HepG2 (cell line): ENCODE results near the gene TTC31. TPM values are rescaled to one million over a fixed set of nuclear protein-coding genes. Genes with fewer than 3 reads are reported as not detected.

Source experiments
- ATAC-seq: fragments of 200-7000 bp; cut with Tn5 transposase; 3 replicates; pipeline ENCODE4 v1.9.1; 2020; ENCODE audit warnings: mild to moderate bottlenecking, moderate library complexity
- BruUV-seq: library from RNA; stranded (reverse); fragments of 400-500 nt; replicated peaks from 2 replicates; lab custom pipeline; 2021; lab: Mats Ljungman, UMichigan
- CTCF ChIA-PET: fragments of 300-600 bp; formaldehyde crosslinking; extraction: SDS; loops from one replicate; lab custom pipeline; 2021; ENCODE audit warnings: low total read pairs, inconsistent platforms, low intra/inter-chr PET ratio; lab: Yijun Ruan, JAX
- POLR2A ChIA-PET: fragments of 350-600 bp; sonication (Branson Sonifier 250); formaldehyde crosslinking; loops from one replicate; lab custom pipeline; 2020; ENCODE audit warnings: antibody characterized with exemption, inconsistent platforms; lab: Yijun Ruan, JAX
- DNase-seq: peaks from one replicate; pipeline ENCODE4 v3.0.0-alpha.2; 2015; ENCODE audit warnings: low spot score
- FAIRE-seq: peaks from 3 replicates; lab custom pipeline; 2011; peaks lifted over from hg19 to GRCh38; lab: Jason Lieb, UNC
- H2AFZ ChIP-seq: one replicate; pipeline ENCODE4 v1.6.1; 2011; ENCODE audit warnings: low read length, inconsistent platforms
- H3K27ac ChIP-seq: fragments of 300-600 bp; 3 replicates; pipeline ENCODE4 v1.8.0; 2011; ENCODE audit warnings: mixed run types, mild to moderate bottlenecking, mixed read lengths, low read length, inconsistent platforms; ENCODE audit not compliant: insufficient read depth; ENCODE audit errors: extremely low read length
- H3K27me3 ChIP-seq, 2 experiments: fragments of 200-600 bp in 1 of 2; 2 replicates in 1 of 2; 3 replicates in 1 of 2; pipeline versions ENCODE4 v1.6.0 to v1.8.0; 2011; ENCODE audit warnings: low read length in 2 of 2, mild to moderate bottlenecking in 2 of 2, moderate library complexity in 2 of 2, inconsistent platforms in 1 of 2; ENCODE audit not compliant: insufficient read depth in 2 of 2, control insufficient read depth in 1 of 2
- H3K36me3 ChIP-seq, 2 experiments: fragments of 200-600 bp in 1 of 2; replicated peaks in 1 of 2; 2 replicates in 1 of 2; 3 replicates in 1 of 2; pipeline versions ENCODE4 v1.5.1 to v1.8.0; 2011; ENCODE audit warnings: low read length in 2 of 2, inconsistent platforms in 1 of 2; ENCODE audit not compliant: insufficient read depth in 2 of 2, control insufficient read depth in 1 of 2
- H3K4me1 ChIP-seq: 2 replicates; pipeline ENCODE4 v1.5.1; 2012; ENCODE audit warnings: low read length, inconsistent platforms; ENCODE audit not compliant: insufficient read depth
- H3K4me2 ChIP-seq: 2 replicates; pipeline ENCODE4 v1.6.0; 2011; ENCODE audit warnings: low read depth, low read length, inconsistent platforms
- H3K4me3 ChIP-seq, 3 experiments: fragments of 200-600 bp in 1 of 3; sonication (generic), shearing (Covaris generic) in 1 of 3; replicated peaks in 1 of 3; 2 replicates each; pipeline ENCODE4 v1.5.1; 2011 to 2016; ENCODE audit warnings: low read length in 3 of 3, inconsistent platforms in 2 of 3, low read depth in 2 of 3, mild to moderate bottlenecking in 2 of 3, control low read depth in 1 of 3, mixed read lengths in 1 of 3; ENCODE audit not compliant: insufficient read depth in 1 of 3
- H3K79me2 ChIP-seq: one replicate; pipeline ENCODE4 v1.6.1; 2011; ENCODE audit warnings: low read length, inconsistent platforms; ENCODE audit not compliant: insufficient read depth
- H3K9ac ChIP-seq: 2 replicates; pipeline ENCODE4 v1.6.0; 2011; ENCODE audit warnings: mild to moderate bottlenecking, low read depth, low read length, inconsistent platforms; ENCODE audit not compliant: insufficient read depth
- H3K9me3 ChIP-seq: 2 replicates; pipeline ENCODE4 v1.5.1; 2012; ENCODE audit warnings: mild to moderate bottlenecking, low read length
- H4K20me1 ChIP-seq: 2 replicates; pipeline ENCODE4 v1.6.0; 2011; ENCODE audit warnings: inconsistent platforms, mild to moderate bottlenecking, low read length, moderate library complexity; ENCODE audit not compliant: insufficient read depth
- ARID2 ChIP-seq: sonication (generic); formaldehyde crosslinking; IDR thresholded peaks from 2 replicates; pipeline ENCODE4 v1.8.1; 2022; ENCODE audit warnings: mild to moderate bottlenecking, missing genetic modification reagents, borderline replicate concordance
- DNMT3B ChIP-seq: conservative IDR thresholded peaks from 2 replicates; pipeline ENCODE4 v1.6.1; 2016; ENCODE audit warnings: missing biosample characterization, control low read depth
- FOXO1 ChIP-seq: sonication (generic); formaldehyde crosslinking; IDR thresholded peaks from 2 replicates; pipeline ENCODE4 v1.4.0; 2020; ENCODE audit warnings: missing genetic modification reagents
- HNRNPUL1 ChIP-seq: fragments of 200-400 bp; formaldehyde crosslinking; IDR thresholded peaks from 2 replicates; pipeline ENCODE4 v1.6.1; 2017; ENCODE audit warnings: low read depth, mild to moderate bottlenecking, low read length, moderate library complexity
- MED13 ChIP-seq: sonication (generic); formaldehyde crosslinking; IDR thresholded peaks from 2 replicates; pipeline ENCODE4 v1.5.0; 2020; ENCODE audit warnings: missing genetic modification reagents
- NFIB ChIP-seq: sonication (generic); formaldehyde crosslinking; IDR thresholded peaks from 2 replicates; pipeline ENCODE4 v1.9.0; 2021; ENCODE audit warnings: missing genetic modification reagents, mild to moderate bottlenecking, borderline replicate concordance
- PCBP1 ChIP-seq: fragments of 200-400 bp; formaldehyde crosslinking; IDR thresholded peaks from 2 replicates; pipeline ENCODE4 v1.6.1; 2017; ENCODE audit warnings: mild to moderate bottlenecking, low read depth, low read length, borderline replicate concordance
- SNAPC2 ChIP-seq: sonication (generic); formaldehyde crosslinking; IDR thresholded peaks from 2 replicates; pipeline ENCODE4 v1.8.1; 2022; ENCODE audit warnings: mild to moderate bottlenecking, missing genetic modification reagents
- TCF12 ChIP-seq, 2 experiments: fragments of 450-650 bp in 1 of 2; sonication (generic) in 1 of 2; formaldehyde crosslinking in 1 of 2; IDR thresholded peaks; 2 replicates each; pipeline versions ENCODE4 v1.6.1 to v1.8.0; 2017 to 2022; ENCODE audit warnings: antibody characterized with exemption in 1 of 2, mild to moderate bottlenecking in 1 of 2, missing genetic modification reagents in 1 of 2, moderate library complexity in 1 of 2
- TSC22D2 ChIP-seq: sonication (generic); formaldehyde crosslinking; IDR thresholded peaks from 2 replicates; pipeline ENCODE4 v1.5.1; 2020; ENCODE audit warnings: missing genetic modification reagents, mild to moderate bottlenecking, borderline replicate concordance
- ZBTB7B ChIP-seq: sonication (generic); formaldehyde crosslinking; IDR thresholded peaks from 2 replicates; pipeline ENCODE4 v1.4.0; 2020; ENCODE audit warnings: missing genetic modification reagents
- WGBS: methylation state at CpG from one replicate; pipeline ENCODE4 v1.1.6; 2017; ENCODE audit warnings: low lambda C conversion rate; 5-methylcytosine and 5-hydroxymethylcytosine counted together
- in situ Hi-C: cut with HindIII; loops from 2 replicates; pipeline ENCODE4 v1.10.0; 2017; ENCODE audit warnings: low pct_unique_long_range_greater_than_20kb; ENCODE audit not compliant: extremely low pct_ligation_motif_present
- intact Hi-C: fragments of 100-400 bp; cut with micrococcal nuclease; formaldehyde crosslinking; loops from one replicate; pipeline ENCODE4 v1.10.0; 2022; ENCODE audit not compliant: unreplicated experiment
- polyA plus RNA-seq, 8 experiments: library from polyadenylated mRNA; depleted of rRNA in 3 of 8; stranded (reverse) in 7 of 8; unstranded in 1 of 8; fragments of >200 nt; fragmentation: Illumina TruSeq in 4 of 8; extraction: Trizol in 4 of 8; gene quantifications; 2 replicates each; pipeline versions ENCODE4 v1.2.1 to v1.2.3, GENCODE V29; 2011 to 2016; ENCODE audit warnings: low read depth in 4 of 8, missing spikeins in 1 of 8, mixed read lengths in 1 of 8; ENCODE audit not compliant: insufficient read depth in 1 of 8
- total RNA-seq, 5 experiments: library from RNA; depleted of rRNA; stranded (reverse); fragments of >200 nt; fragmentation: Illumina TruSeq; extraction: Trizol; gene quantifications; 2 replicates each; pipeline ENCODE4 v1.2.3, GENCODE V29; 2016; ENCODE audit warnings: low read depth in 1 of 5
- TF ChIP-seq, protein P1 (sequence below): sonication (generic); formaldehyde crosslinking; IDR thresholded peaks from 2 replicates; pipeline ENCODE4 v1.9.0; 2021; ENCODE audit warnings: missing genetic modification reagents, mild to moderate bottlenecking, borderline replicate concordance
- TF ChIP-seq, protein P2 (sequence below): sonication (generic); formaldehyde crosslinking; IDR thresholded peaks from 2 replicates; pipeline ENCODE4 v1.8.1; 2023; ENCODE audit warnings: mild to moderate bottlenecking, missing genetic modification reagents
- TF ChIP-seq, protein P3 (sequence below): sonication (generic); formaldehyde crosslinking; IDR thresholded peaks from 2 replicates; pipeline ENCODE4 v1.8.1; 2023; ENCODE audit warnings: mild to moderate bottlenecking, moderate library complexity, missing genetic modification reagents
- TF ChIP-seq, protein P4 (sequence below): sonication (generic); formaldehyde crosslinking; IDR thresholded peaks from 2 replicates; pipeline ENCODE4 v1.8.0; 2022; ENCODE audit warnings: missing genetic modification reagents, mild to moderate bottlenecking, inconsistent platforms, borderline replicate concordance
- TF ChIP-seq, protein P5 (sequence below): sonication (generic); formaldehyde crosslinking; IDR thresholded peaks from 2 replicates; pipeline ENCODE4 v1.5.0; 2020; ENCODE audit warnings: missing genetic modification reagents

The TTC31 gene
- total and polyA plus RNA-seq, 2 of the 13 experiments (the other 11 are each of a cell fraction or from before 2014, with no cell fraction given): 28.3 to 39.5 TPM

DNA sequence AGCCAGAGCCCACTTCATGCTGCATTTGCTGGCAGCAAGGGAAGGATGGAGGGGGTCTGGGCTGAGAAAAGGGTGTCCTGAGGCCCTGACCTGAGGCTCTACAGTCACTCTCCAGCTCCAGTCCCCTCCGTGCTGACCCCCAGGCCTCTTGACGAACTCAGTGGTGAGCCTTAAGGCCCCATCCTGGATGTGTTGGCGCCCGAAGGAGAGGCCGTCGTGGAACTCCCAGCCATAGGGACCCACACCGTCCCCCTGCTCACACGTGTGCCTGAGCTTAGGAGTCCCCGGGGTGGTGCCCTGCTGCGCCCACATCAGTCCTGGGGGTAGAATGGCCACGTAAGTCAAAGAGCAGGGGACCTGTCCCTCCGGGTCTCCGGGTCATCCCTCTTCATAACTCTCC lies 18.5 kb upstream of the TTC31 start:
- Histone ChIP-seq H3K4me1 (peaks cover 36% of the 10 kb centered on the region), H3K36me3 (peaks cover 1 to 24% of the 10 kb centered on the region in 2 experiments), H4K20me1 (peaks cover 4% of the 10 kb centered on the region; the same call in 1 of the 2 replicates), H3K27ac (peak overlapping the region; percentile 89), H2AFZ (no peak overlapping the region), H3K79me2 (peaks cover 29% of the 10 kb centered on the region), H3K27me3 (no peaks in the 10 kb centered on the region; a peak in 1 of 5 replicates), H3K9ac (peak overlapping the region; percentile 96), H3K4me3 (peak overlapping the region; percentile 74 to 92 (median 83)), H3K9me3 (no peaks in the 10 kb centered on the region), H3K4me2 (peak overlapping the region; percentile 92)
- 0% methylated on average over 7 of the region's 13 CpGs for WGBS
- ATAC-seq (peak; percentile 20), DNase-seq (no peak), FAIRE-seq (no peak)
- intact Hi-C loops: loop anchor here (2.0 kb wide), 1 partner anchor 40 kb away; no protein-coding TSS in a partner anchor
- no TSS peak for BruUV-seq
- POLR2A ChIA-PET: interaction anchor here (1.2 to 3.9 kb wide), 4 partner anchors 17 to 35 kb away, joined by 3 to 21 read pairs (median 8); partner anchors contain the start of genes CCDC142 and TTC31
- CTCF ChIA-PET: interaction anchor here (1.2 kb wide), 1 partner anchor 19 kb away, joined by 5 read pairs; the partner anchor contains the start of genes CCDC142 and TTC31
- in situ Hi-C loops: no loop called here
- TF ChIP-seq, protein P1, sequence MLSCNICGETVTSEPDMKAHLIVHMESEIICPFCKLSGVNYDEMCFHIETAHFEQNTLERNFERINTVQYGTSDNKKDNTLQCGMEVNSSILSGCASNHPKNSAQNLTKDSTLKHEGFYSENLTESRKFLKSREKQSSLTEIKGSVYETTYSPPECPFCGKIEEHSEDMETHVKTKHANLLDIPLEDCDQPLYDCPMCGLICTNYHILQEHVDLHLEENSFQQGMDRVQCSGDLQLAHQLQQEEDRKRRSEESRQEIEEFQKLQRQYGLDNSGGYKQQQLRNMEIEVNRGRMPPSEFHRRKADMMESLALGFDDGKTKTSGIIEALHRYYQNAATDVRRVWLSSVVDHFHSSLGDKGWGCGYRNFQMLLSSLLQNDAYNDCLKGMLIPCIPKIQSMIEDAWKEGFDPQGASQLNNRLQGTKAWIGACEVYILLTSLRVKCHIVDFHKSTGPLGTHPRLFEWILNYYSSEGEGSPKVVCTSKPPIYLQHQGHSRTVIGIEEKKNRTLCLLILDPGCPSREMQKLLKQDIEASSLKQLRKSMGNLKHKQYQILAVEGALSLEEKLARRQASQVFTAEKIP (CRISPR knock-in tag): no peak
- TF ChIP-seq MED13 (CRISPR knock-in tag): 0 out of 2 replicates have a peak, but pooled peaks have one; percentile 9
- no peak for TF ChIP-seq TCF12 (IDR thresholded peaks at IDR 0.05)
- TF ChIP-seq TCF12 (CRISPR knock-in tag; IDR thresholded peaks at IDR 0.05): 0 out of 2 replicates have a peak, but pooled peaks have one; percentile 10
- peak; percentile 67; the same call in 1 of the 2 replicates for TF ChIP-seq ARID2 (CRISPR knock-in tag)
- TF ChIP-seq, protein P2, sequence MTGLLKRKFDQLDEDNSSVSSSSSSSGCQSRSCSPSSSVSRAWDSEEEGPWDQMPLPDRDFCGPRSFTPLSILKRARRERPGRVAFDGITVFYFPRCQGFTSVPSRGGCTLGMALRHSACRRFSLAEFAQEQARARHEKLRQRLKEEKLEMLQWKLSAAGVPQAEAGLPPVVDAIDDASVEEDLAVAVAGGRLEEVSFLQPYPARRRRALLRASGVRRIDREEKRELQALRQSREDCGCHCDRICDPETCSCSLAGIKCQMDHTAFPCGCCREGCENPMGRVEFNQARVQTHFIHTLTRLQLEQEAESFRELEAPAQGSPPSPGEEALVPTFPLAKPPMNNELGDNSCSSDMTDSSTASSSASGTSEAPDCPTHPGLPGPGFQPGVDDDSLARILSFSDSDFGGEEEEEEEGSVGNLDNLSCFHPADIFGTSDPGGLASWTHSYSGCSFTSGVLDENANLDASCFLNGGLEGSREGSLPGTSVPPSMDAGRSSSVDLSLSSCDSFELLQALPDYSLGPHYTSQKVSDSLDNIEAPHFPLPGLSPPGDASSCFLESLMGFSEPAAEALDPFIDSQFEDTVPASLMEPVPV (CRISPR knock-in tag): peak; percentile 38; the same call in 1 of the 2 replicates
- TF ChIP-seq, protein P3, sequence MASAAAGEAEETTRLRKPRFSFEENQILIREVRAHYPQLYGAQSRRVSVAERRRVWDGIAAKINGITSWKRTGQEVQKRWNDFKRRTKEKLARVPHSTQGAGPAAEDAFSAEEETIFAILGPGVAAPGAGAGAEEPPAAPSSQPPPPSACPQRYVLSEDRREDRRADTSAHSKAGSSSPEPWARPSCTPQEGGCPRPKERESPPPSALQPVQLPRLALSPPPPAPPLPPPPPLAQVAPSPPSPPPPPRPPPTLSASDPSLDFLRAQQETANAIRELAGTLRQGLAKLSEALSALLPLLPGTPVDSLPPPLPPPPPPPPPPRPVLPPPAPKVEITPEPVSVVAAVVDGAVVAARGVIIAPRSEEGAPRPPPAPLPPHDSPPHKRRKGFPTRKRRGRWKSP (CRISPR knock-in tag): 0 out of 2 replicates have a peak, but pooled peaks have one; percentile 33
- 0 out of 2 replicates have a peak, but pooled peaks have one; percentile 54 for TF ChIP-seq DNMT3B (CRISPR knock-in tag)
- no peak for TF ChIP-seq HNRNPUL1
- TF ChIP-seq TSC22D2 (CRISPR knock-in tag): no peak
- TF ChIP-seq, protein P4, sequence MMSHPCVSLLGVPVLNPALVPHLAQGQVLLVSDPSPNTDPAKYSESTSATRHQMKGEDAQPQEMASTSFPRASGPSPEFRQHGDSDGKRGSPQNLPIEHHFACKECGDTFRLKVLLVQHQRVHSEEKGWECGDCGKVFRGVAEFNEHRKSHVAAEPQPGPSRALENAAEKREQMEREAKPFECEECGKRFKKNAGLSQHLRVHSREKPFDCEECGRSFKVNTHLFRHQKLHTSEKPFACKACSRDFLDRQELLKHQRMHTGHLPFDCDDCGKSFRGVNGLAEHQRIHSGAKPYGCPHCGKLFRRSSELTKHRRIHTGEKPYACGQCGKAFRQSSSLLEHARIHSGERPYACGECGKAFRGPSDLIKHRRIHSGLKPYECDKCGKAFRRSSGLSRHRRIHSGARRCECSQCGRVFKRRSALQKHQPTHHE (CRISPR knock-in tag): 0 out of 2 replicates have a peak, but pooled peaks have one; percentile 13
- TF ChIP-seq NFIB: 0 out of 2 replicates have a peak, but pooled peaks have one; percentile 76
- no peak for TF ChIP-seq FOXO1 (CRISPR knock-in tag)
- TF ChIP-seq ZBTB7B (CRISPR knock-in tag): no peak
- TF ChIP-seq SNAPC2: peak; percentile 66; the same call in 1 of the 2 replicates
- TF ChIP-seq, protein P5, sequence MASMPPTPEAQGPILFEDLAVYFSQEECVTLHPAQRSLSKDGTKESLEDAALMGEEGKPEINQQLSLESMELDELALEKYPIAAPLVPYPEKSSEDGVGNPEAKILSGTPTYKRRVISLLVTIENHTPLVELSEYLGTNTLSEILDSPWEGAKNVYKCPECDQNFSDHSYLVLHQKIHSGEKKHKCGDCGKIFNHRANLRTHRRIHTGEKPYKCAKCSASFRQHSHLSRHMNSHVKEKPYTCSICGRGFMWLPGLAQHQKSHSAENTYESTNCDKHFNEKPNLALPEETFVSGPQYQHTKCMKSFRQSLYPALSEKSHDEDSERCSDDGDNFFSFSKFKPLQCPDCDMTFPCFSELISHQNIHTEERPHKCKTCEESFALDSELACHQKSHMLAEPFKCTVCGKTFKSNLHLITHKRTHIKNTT: no peak
- TF ChIP-seq PCBP1: no peak
